MCF 10A (cell line): Measurements from ENCODE around the gene L3MBTL4. TPM values are rescaled to one million over a fixed set of nuclear protein-coding genes. Genes with fewer than 3 reads are reported as not detected.

Experiments used
- BruUV-seq: library from RNA; stranded (reverse); fragments of 400-500 nt; replicated peaks from 2 replicates; lab custom pipeline; 2021; lab: Mats Ljungman, UMichigan
- CTCF ChIA-PET: fragments of 300-600 bp; sonication (Branson Sonifier 250); formaldehyde crosslinking; extraction: SDS; loops from one replicate; lab custom pipeline; 2021; ENCODE audit warnings: antibody characterized with exemption, inconsistent platforms; lab: Yijun Ruan, JAX
- POLR2A ChIA-PET: fragments of 300-600, 350-650 bp; sonication (Branson Sonifier 250); formaldehyde crosslinking; extraction: SDS; loops from one replicate; lab custom pipeline; 2020; ENCODE audit warnings: antibody characterized with exemption, inconsistent platforms; lab: Yijun Ruan, JAX
- DNase-seq: peaks from one replicate; pipeline ENCODE4 v3.0.0-alpha.2; 2018; ENCODE audit not compliant: unreplicated experiment
- H3K27ac Mint-ChIP-seq: one replicate; pipeline ENCODE4 v1.8.0; 2022; ENCODE audit warnings: mild to moderate bottlenecking, low read depth, mixed read lengths; ENCODE audit not compliant: unreplicated experiment
- H3K27me3 Mint-ChIP-seq: one replicate; pipeline ENCODE4 v1.8.0; 2022; ENCODE audit warnings: mixed read lengths; ENCODE audit not compliant: insufficient read depth, unreplicated experiment
- H3K36me3 Mint-ChIP-seq: one replicate; pipeline ENCODE4 v1.8.0; 2022; ENCODE audit warnings: mild to moderate bottlenecking, moderate library complexity, mixed read lengths; ENCODE audit not compliant: insufficient read depth, unreplicated experiment
- H3K4me1 Mint-ChIP-seq: one replicate; pipeline ENCODE4 v1.8.0; 2022; ENCODE audit warnings: mixed read lengths; ENCODE audit not compliant: insufficient read depth, unreplicated experiment
- H3K4me3 Mint-ChIP-seq: one replicate; pipeline ENCODE4 v1.8.0; 2022; ENCODE audit warnings: mild to moderate bottlenecking, moderate library complexity, mixed read lengths; ENCODE audit not compliant: unreplicated experiment
- H3K9me3 Mint-ChIP-seq: one replicate; pipeline ENCODE4 v1.8.0; 2022; ENCODE audit warnings: mixed read lengths; ENCODE audit not compliant: unreplicated experiment
- CTCF ChIP-seq: fragments of 200-600 bp; IDR thresholded peaks from one replicate; pipeline ENCODE4 v1.8.0; 2022; ENCODE audit warnings: antibody characterized with exemption, mild to moderate bottlenecking; ENCODE audit not compliant: unreplicated experiment
- intact Hi-C: fragments of 100-400 bp; cut with micrococcal nuclease; formaldehyde crosslinking; loops from 2 replicates; pipeline ENCODE4 v1.14.1; 2022
- total RNA-seq: library from RNA; stranded (reverse); gene quantifications from 2 replicates; pipeline ENCODE4 v1.2.3, GENCODE V29; 2022

The L3MBTL4 gene
- total RNA-seq, 1 experiment from 2014 or later = not detected

- no peak for DNase-seq
- no peak for TF ChIP-seq CTCF
- BruUV-seq = no TSS peak
- POLR2A ChIA-PET = no interaction called here
- peaks cover 20% of the 10 kb centered on the region for H3K9me3 Mint-ChIP-seq
- intact Hi-C loops = no loop called here
- no peak overlapping the region for H3K27ac Mint-ChIP-seq
- H3K4me3 Mint-ChIP-seq = no peak overlapping the region
- CTCF ChIA-PET = no interaction called here
- H3K27me3 Mint-ChIP-seq = peaks cover 11% of the 10 kb centered on the region
- no peaks in the 10 kb centered on the region for H3K4me1 Mint-ChIP-seq
- no peaks in the 10 kb centered on the region for H3K36me3 Mint-ChIP-seq
Observed at GRCh38 chr18:6257950-6258349, 156.8 kb downstream of the L3MBTL4 start.

GRCh38 chr18:6256521-6256920 is 158.2 kb downstream of the L3MBTL4 start:
- TF ChIP-seq CTCF = no peak
- Mint-ChIP-seq H3K27ac (no peak overlapping the region), H3K36me3 (no peaks in the 10 kb centered on the region), H3K4me3 (no peak overlapping the region), H3K4me1 (no peaks in the 10 kb centered on the region), H3K27me3 (peaks cover 11% of the 10 kb centered on the region), H3K9me3 (peaks cover 20% of the 10 kb centered on the region)
- no TSS peak for BruUV-seq
- POLR2A ChIA-PET = no interaction called here
- no peak for DNase-seq
- CTCF ChIA-PET = no interaction called here
- intact Hi-C loops = no loop called here

GRCh38 chr18:6255886-6256285 is 158.8 kb downstream of the L3MBTL4 start:
- Mint-ChIP-seq H3K27ac (no peak overlapping the region), H3K4me1 (no peaks in the 10 kb centered on the region), H3K9me3 (peaks cover 20% of the 10 kb centered on the region), H3K36me3 (no peaks in the 10 kb centered on the region), H3K4me3 (no peak overlapping the region), H3K27me3 (peaks cover 11% of the 10 kb centered on the region)
- no TSS peak for BruUV-seq
- ChIA-PET CTCF (interaction anchor here (0.7 kb wide), 1 partner anchor 628 kb away, joined by 3 read pairs; no protein-coding TSS in a partner anchor), POLR2A (no interaction called here)
- no peak for DNase-seq
- intact Hi-C loops = no loop called here
- TF ChIP-seq CTCF = no peak

DNA sequence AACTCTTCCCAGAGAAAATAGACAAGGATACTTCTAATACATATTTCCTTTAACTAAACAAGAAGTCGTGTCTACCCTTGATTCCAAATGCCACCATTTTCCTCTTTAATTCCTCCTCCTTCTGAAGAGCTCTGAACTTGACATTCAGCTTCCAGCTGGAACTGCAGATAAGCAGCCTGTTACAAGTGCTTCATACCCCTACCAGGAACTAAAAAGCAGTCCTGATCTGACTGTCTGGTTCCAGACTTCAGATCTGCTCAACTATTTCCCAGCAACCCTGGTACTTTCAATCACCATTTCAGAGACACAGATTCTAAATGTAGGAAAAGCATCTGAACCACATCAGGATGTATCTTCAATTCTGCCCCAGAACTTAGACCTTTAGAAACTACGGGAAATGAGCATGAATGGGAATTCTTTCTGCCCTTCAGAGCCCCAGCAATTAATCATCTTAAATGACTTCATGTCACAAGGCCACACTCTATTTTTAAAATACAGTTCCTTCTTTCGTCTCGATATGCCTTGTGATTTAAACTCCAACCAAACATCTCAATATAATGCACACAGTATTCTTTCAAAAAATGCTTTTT is 159.5 kb downstream of the L3MBTL4 start:
- no peak for DNase-seq
- intact Hi-C loops = no loop called here
- no peaks in the 10 kb centered on the region for H3K4me1 Mint-ChIP-seq
- CTCF ChIA-PET = no interaction called here
- no peak overlapping the region for H3K4me3 Mint-ChIP-seq
- H3K36me3 Mint-ChIP-seq = no peaks in the 10 kb centered on the region
- no peak overlapping the region for H3K27ac Mint-ChIP-seq
- H3K27me3 Mint-ChIP-seq = peaks cover 11% of the 10 kb centered on the region
- POLR2A ChIA-PET = no interaction called here
- H3K9me3 Mint-ChIP-seq = peaks cover 19% of the 10 kb centered on the region
- no peak for TF ChIP-seq CTCF
- no TSS peak for BruUV-seq
